ENCODE data around the gene CLCNKB.

The CLCNKB gene

GRCh38 chr1:16063226-16063829 lies 19.7 kb downstream of the CLCNKB start:
- in situ Hi-C loops (cut with HindIII; ENCODE audit: low sequenced_read_pairs), result no loop called here
- DNase-seq (ENCODE audit: low read depth), result no peak
- TF ChIP-seq, protein P1, sequence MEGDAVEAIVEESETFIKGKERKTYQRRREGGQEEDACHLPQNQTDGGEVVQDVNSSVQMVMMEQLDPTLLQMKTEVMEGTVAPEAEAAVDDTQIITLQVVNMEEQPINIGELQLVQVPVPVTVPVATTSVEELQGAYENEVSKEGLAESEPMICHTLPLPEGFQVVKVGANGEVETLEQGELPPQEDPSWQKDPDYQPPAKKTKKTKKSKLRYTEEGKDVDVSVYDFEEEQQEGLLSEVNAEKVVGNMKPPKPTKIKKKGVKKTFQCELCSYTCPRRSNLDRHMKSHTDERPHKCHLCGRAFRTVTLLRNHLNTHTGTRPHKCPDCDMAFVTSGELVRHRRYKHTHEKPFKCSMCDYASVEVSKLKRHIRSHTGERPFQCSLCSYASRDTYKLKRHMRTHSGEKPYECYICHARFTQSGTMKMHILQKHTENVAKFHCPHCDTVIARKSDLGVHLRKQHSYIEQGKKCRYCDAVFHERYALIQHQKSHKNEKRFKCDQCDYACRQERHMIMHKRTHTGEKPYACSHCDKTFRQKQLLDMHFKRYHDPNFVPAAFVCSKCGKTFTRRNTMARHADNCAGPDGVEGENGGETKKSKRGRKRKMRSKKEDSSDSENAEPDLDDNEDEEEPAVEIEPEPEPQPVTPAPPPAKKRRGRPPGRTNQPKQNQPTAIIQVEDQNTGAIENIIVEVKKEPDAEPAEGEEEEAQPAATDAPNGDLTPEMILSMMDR (IDR thresholded peaks at IDR 0.05; ENCODE audit: low read depth, low read length, missing control alignments), result no peak
- no peak overlapping the region for H3K4me3 ChIP-seq (ENCODE audit: low read depth, low read length)

DNA sequence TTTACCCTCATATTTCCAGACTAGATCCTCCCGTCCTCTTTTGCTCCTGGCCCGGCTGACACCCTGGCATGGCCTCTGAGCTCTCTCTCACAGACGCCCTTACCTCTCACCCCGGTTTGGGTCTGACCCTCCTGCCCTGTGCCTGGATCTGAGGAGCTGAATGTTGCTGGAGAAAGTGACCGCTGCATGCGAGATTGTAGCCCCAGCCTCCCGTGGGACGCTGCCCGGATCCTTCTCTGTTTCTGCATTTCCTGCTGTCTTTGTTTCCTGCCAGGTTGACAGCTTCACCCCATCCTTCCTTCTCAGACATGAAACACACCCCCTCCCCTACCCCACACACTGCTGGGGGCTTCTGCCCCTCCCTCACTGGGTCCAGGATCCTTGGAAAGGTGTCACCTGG lies 20.3 kb downstream of the CLCNKB start:
- TF ChIP-seq, protein P1 (IDR thresholded peaks at IDR 0.05; ENCODE audit: low read depth, low read length, missing control alignments), result no peak
- no peak overlapping the region for H3K4me3 ChIP-seq (ENCODE audit: low read depth, low read length)
- no peak for DNase-seq (ENCODE audit: low read depth)
- in situ Hi-C loops (cut with HindIII; ENCODE audit: low sequenced_read_pairs), result no loop called here

- no peak overlapping the region for H3K4me3 ChIP-seq (ENCODE audit: low read depth, low read length)
- TF ChIP-seq, protein P1 (IDR thresholded peaks at IDR 0.05; ENCODE audit: low read depth, low read length, missing control alignments), result no peak
- in situ Hi-C loops (cut with HindIII; ENCODE audit: low sequenced_read_pairs), result loop anchor here (5.0 kb wide), 1 partner anchor 63 kb away; no protein-coding TSS in a partner anchor
- DNase-seq (ENCODE audit: low read depth), result no peak
These were observed 21.1 kb downstream of the CLCNKB start for GRCh38 chr1:16064536-16065268.

DNA sequence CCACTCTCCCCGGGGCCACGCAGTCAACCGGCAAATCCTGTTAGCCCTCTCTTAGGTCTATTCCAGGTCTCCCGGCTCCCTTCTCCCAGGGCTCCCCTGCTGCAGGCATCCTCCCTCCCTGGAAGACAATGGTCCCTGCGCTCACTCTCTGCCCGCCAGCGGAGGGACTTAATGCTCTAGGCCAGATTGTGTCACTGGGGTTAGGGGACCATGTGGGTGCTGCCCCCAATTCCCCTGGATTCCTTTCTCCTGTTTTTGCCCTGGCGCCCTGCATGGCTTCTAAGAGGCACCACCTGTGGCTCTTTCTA lies 21.6 kb downstream of the CLCNKB start:
- in situ Hi-C loops (cut with HindIII; ENCODE audit: low sequenced_read_pairs), result loop anchor here (5.0 kb wide), 1 partner anchor 62 kb away; no protein-coding TSS in a partner anchor
- no peak for DNase-seq (ENCODE audit: low read depth)
- H3K4me3 ChIP-seq (ENCODE audit: low read depth, low read length), result no peak overlapping the region
- TF ChIP-seq, protein P1 (IDR thresholded peaks at IDR 0.05; ENCODE audit: low read depth, low read length, missing control alignments), result no peak

DNA sequence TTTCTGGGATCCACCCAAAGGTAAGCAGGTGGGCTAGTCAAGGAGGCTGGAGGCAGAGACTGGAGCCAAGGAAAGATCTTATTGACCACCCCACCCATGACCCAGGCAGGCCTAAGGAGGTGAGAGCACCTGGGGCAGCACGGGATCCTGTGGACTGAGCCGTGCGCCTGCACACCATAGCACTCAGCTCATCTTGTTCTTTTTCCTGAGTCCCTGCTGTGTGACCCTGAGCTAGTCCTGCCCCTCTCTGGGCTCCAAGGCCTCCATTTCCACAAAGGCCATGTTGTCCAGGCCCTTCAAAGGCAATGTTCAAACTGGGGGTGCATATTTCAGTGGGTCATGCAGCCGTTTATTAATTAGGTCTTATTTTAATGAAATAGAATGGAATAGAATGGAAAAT lies 22.7 kb downstream of the CLCNKB start:
- no peak for DNase-seq (ENCODE audit: low read depth)
- in situ Hi-C loops (cut with HindIII; ENCODE audit: low sequenced_read_pairs), result loop anchor here (5.0 kb wide), 1 partner anchor 61 kb away; no protein-coding TSS in a partner anchor

GRCh38 chr1:16067127-16067768 lies 23.7 kb downstream of the CLCNKB start:
- no peak overlapping the region for H3K4me3 ChIP-seq (ENCODE audit: low read depth, low read length)
- TF ChIP-seq, protein P1 (IDR thresholded peaks at IDR 0.05; ENCODE audit: low read depth, low read length, missing control alignments), result no peak
- DNase-seq (ENCODE audit: low read depth), result no peak
- in situ Hi-C loops (cut with HindIII; ENCODE audit: low sequenced_read_pairs), result loop anchor here (5.0 kb wide), 1 partner anchor 60 kb away; no protein-coding TSS in a partner anchor

More for the DNA sequence above, 22.7 kb downstream of the CLCNKB start:
- TF ChIP-seq, protein P1 (IDR thresholded peaks at IDR 0.05; ENCODE audit: low read depth, low read length, missing control alignments), result no peak
- no peak overlapping the region for H3K4me3 ChIP-seq (ENCODE audit: low read depth, low read length)
